ENCODE results near the gene IQCH.

Gene IQCH

GRCh38 chr15:67521783-67522568, 267.4 kb downstream of the IQCH start:
- H3K4me3 ChIP-seq (ENCODE audit: low read length): peak overlapping the region; percentile 86
- peak; percentile 39 for DNase-seq (ENCODE audit: low read depth)
- no peak for TF ChIP-seq CTCF (IDR thresholded peaks at IDR 0.05; ENCODE audit: insufficient read depth, low read depth, low read length, missing control alignments)

GRCh38 chr15:67523330-67523729, 268.7 kb downstream of the IQCH start:
- DNase-seq (ENCODE audit: low read depth): no peak
- TF ChIP-seq CTCF (IDR thresholded peaks at IDR 0.05; ENCODE audit: insufficient read depth, low read depth, low read length, missing control alignments): no peak
- no peak overlapping the region for H3K4me3 ChIP-seq (ENCODE audit: low read length)

- DNase-seq (ENCODE audit: low read depth): no peak
- H3K4me3 ChIP-seq (ENCODE audit: low read length): no peak overlapping the region
- no peak for TF ChIP-seq CTCF (IDR thresholded peaks at IDR 0.05; ENCODE audit: insufficient read depth, low read depth, low read length, missing control alignments)
These were observed 269.6 kb downstream of the IQCH start for GRCh38 chr15:67524235-67524634.

GRCh38 chr15:67528513-67528912, 273.9 kb downstream of the IQCH start:
- no peak overlapping the region for H3K4me3 ChIP-seq (ENCODE audit: low read length)
- no peak for DNase-seq (ENCODE audit: low read depth)
- no peak for TF ChIP-seq CTCF (IDR thresholded peaks at IDR 0.05; ENCODE audit: insufficient read depth, low read depth, low read length, missing control alignments)

- DNase-seq (ENCODE audit: low read depth): peak; percentile 71
- TF ChIP-seq CTCF (IDR thresholded peaks at IDR 0.05; ENCODE audit: insufficient read depth, low read depth, low read length, missing control alignments): no peak
- H3K4me3 ChIP-seq (ENCODE audit: low read length): no peak overlapping the region
These were observed 276.9 kb downstream of the IQCH start for GRCh38 chr15:67531379-67531914.

GRCh38 chr15:67533873-67534272, 279.3 kb downstream of the IQCH start:
- DNase-seq (ENCODE audit: low read depth): no peak
- no peak overlapping the region for H3K4me3 ChIP-seq (ENCODE audit: low read length)
- TF ChIP-seq CTCF (IDR thresholded peaks at IDR 0.05; ENCODE audit: insufficient read depth, low read depth, low read length, missing control alignments): no peak

- DNase-seq (ENCODE audit: low read depth): no peak
- no peak for TF ChIP-seq CTCF (IDR thresholded peaks at IDR 0.05; ENCODE audit: insufficient read depth, low read depth, low read length, missing control alignments)
- no peak overlapping the region for H3K4me3 ChIP-seq (ENCODE audit: low read length)
These were observed 279.8 kb downstream of the IQCH start for GRCh38 chr15:67534360-67534759.
